Fibroblast of skin of right quadriceps (primary cell): ENCODE data around the gene MOK.

Experiments
- DNase-seq: peaks from one replicate; pipeline ENCODE4 v3.0.0-alpha.2; 2013

Gene MOK

DNA sequence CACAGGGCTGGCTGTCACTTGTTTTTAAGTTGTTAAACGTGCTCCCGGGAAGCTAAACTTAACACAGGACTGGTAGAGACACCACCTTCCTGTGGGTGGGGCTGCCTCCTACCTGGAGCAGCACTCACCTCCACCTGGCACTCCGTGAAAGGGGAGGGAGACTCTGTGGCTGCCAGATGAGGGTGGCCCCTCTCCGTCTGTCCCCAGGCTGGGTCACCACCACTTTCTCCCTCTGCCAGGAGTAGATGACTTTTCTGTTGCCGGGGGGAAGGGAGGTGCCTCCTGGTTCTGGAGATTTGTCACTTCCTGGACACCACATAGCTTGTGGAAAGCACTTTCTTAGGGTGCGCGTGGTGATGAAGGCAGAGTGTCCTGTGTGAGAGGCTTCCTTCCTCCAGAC is 83.9 kb downstream of the MOK start:
- DNase-seq: peak; percentile 29

DNA sequence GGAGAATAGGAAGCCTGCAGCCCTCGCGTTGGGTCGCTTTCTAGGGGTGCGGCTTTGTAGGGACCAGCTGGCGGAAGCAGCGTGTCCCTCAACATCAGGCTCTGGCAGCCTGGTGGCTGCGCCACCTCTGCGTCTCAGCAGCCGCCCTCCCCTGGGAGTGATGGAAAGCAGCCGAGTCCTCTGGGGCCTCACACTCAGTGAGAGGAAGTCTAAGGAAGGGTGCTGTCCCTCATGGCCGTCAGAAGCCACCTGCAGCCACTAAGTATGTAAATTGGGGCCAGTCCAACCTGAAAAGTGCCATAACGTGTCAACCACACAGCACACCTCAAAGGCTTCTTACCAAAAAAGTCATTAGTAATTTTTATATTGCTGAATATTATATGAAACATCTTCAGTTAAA is 84.9 kb downstream of the MOK start:
- no peak for DNase-seq

DNA sequence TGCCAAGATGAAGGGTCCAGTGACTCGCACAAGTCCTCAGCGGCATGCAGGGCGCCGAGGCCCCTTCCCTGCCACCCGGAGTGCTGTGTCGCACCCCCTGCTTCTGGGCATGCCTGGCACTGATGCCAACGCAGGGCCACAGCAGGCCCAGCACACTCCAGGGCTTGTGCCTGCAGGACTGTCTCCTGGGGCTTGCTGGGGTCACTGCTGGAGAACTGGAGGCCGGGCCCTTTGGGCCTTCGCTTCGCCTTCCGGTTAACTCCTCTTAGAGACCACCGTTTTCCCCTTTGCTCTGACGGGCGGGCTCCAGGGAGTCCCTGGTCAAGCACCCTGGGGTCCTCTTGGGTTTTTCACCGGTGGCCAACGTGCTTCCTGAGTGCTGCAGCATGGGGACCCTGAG is 85.6 kb downstream of the MOK start:
- DNase-seq: no peak

DNA sequence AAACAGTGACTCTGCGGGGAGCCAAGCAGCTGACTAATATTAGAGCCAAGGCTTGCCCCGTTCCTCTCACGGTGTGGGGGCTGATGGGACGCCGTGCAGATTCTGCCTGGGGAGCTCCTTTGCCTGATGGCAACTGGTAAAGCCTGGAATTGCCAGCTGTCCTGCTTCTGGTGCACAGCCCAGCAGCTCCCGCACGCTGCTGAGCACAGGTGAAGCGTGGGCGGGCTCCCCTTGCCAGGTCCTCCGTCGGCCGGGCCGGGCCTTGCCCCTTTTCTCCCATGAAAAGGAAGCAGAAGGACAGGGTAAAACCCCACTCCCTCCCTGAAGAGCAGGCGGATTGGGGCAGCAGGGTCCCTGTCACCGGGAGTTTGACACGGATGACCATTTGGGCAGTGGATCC is 86.3 kb downstream of the MOK start:
- no peak for DNase-seq

DNA sequence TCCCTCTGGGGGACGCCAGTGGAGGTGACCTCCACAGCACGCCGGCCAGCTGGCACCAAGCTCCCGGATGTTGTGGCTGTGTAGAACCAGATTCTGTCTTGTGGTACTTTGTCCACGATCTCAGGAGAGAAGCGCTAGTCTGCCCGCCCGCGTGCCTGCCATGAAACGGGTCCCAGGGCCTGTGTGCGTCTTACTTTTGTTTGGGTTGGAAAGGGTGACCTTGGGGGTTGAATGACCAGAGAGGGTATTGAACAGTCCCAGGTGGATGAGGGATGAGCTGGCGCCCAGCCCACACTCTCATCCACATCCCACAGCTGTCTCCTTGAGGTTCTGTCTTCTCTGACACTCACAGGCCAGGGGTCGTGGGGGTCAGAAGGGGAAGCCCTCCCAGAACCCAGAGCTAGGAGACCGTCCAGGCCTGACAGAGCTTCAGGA is 87.0 kb downstream of the MOK start:
- DNase-seq: no peak

DNA sequence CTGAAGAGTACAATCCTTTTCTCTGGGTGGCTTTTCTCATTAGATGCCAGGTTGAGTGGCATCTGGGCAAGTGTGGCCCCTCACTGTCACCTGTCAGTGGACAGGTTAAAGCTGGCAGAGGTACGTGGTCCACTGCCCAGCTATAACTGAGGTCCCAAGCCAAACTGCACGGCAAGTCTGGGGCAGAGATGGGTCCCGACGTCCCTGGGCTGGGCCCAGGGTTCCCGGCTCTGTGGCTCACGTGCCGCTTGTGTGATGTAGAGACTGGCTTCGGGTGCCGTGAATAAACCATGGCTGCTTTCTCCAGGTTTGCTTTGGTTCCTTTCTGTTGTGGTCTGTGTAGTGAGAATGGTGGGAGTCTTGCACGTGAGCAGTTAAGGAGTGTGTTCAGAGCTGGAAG is 87.6 kb downstream of the MOK start:
- no peak for DNase-seq

DNA sequence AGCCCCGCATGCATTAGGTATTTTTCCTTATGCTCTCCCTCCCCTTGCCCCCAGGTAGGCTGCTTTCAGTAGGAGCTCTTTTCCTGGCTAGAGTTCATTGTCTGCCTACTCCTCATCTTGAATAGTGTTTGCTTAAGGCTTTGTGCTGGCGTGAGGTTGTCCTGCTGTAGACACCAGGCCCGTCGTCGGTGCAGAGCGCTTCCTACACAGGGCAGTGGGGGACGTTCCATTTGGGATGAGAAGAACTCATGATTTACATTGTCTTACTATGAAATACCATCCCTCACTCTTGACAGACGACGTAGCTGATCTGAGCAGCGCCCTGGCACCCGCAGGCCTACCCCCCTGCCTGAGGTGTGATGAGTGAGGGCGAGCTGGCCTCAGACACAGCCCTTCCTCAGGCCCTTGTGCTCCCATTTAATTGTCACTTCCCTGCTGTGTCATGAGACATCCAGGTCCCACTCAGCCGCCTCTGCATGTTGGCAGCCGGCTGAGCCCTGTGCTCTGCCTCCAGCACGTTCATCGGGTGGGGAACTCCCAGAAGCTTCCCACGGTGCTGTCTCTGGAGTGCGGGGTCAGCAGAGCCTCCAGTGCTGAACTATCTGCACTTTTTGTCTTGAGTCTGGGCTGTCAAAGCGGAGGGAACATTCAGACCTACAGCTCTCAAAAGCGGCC is 89.3 kb downstream of the MOK start:
- no peak for DNase-seq

DNA sequence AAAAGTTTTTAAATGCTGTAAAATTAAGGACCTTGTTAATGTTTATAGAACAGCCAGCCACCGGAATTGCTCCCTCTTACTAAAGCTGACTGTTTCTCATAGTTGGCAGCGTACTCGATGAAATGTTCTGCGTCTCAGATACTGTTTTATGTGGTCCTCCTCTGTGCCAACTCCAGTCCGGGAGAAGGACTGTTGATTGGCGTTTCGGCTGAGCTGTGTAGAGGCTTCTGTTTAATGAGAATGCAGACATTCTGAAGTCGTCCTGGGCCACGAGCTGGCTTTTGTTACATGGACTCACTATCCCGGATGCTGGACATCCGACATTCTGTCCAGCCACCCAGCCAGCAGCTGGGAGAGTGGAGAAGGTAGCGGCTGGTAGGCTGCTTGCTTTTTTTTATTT is 89.9 kb downstream of the MOK start:
- peak; percentile 10 for DNase-seq

DNA sequence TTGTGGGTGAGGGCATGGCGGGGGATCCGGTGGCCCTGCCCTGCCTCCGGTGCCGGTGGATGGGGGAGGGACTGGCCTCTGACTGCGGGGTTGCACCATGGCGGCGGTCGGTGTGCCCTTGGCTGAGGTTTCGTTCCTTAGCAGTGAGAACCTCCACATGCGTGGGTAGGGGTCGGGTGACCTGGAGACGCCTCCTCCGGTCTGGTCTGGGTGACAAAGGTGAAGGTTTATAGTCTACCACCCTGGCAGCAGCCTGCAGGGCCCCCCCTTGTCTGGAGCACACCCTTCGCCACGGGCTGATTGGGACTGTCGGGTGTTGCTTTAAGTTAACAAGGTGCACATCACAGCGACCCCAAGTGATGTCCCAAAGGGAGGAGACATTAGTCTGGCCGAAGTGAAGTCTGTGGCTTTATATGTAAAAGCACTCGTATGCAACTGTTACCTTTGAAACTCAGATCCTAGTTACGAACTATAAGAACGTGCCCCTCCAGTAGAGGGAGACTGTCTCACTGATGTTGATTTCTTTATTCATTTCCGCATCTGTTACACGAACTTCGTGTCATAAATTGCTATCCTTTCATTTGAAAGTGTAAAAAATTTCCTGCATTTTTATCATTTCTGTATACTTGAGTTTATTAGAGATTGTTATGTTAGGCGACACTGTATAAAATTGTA is 90.8 kb downstream of the MOK start:
- no peak for DNase-seq

DNA sequence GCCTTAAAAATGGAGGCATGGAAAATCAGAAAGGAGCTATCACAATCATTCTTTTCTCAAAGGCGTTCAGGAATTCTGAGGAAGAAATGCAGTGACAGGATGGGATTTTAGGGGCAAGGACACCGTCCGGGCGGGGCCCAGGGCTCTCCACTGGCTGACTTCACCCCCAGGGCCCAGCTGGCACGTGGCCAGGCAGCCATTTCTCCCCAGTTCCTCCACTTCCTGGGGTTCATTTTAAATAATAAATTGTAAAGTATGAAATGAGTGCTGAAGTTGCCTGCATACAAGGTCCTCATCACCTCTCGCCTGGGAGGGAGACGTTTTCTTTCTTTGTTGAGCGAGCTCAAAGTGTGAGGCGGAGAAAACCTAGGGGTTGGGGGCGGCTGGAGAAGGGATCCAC is 91.5 kb downstream of the MOK start:
- no peak for DNase-seq

DNA sequence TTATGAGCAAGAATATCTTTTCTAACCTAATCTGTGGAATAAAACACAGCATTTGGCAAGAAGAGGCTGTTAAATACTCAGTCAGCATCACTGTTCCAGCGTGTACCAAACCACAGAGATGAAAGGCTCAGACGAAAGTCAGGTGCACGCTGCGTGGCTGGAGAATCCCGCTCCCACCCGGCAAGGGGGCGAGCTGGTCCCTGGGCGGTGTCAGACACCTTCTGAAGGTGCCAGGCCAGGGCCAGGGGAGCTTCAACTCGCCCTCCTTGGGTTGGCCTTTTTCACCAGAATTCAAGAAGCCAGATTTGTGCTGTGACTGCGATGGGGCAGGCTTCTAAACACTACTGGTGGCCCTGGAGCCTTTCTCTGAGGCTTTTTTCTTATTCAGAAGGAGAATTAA is 92.1 kb downstream of the MOK start:
- DNase-seq: no peak

DNA sequence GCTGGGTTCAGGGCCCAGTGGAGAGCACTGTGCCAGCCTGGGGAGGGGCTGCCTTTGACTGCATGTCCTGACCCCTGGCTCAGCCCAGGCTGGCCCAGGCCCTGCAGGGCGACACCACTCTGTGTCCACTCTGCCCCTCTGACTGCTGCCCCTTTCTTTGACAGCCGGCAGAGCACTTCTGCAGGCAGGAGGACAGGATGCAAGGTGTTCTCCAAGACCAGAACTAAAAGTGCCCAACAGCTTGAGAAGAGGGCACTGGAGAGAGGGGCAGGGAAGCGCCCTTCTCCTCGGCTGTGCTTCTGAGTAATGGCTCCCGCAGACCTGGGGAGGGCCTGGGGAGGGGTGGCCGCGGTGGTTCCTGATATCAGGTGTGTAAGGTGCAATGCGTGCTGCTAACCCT is 92.6 kb downstream of the MOK start:
- DNase-seq: no peak

DNA sequence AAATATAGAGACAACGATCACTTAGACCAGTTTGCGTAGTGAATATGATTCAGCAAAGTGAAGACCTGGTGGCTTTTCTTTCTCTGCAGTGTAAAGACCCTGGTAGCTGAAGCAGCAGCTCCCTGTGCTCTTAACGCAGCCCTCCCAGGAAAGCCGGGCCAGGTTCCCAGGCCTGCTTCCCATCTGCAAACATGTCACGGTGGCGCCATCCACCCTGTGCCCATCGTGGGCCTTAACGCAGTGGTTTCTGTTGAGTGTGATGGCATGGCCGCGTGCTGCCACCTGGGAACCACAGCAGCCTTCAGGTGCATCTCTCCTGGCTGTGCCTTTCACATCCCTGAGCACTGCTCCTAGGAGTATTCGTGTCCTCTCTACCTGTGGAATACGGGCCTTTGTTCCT is 93.7 kb downstream of the MOK start:
- no peak for DNase-seq

DNA sequence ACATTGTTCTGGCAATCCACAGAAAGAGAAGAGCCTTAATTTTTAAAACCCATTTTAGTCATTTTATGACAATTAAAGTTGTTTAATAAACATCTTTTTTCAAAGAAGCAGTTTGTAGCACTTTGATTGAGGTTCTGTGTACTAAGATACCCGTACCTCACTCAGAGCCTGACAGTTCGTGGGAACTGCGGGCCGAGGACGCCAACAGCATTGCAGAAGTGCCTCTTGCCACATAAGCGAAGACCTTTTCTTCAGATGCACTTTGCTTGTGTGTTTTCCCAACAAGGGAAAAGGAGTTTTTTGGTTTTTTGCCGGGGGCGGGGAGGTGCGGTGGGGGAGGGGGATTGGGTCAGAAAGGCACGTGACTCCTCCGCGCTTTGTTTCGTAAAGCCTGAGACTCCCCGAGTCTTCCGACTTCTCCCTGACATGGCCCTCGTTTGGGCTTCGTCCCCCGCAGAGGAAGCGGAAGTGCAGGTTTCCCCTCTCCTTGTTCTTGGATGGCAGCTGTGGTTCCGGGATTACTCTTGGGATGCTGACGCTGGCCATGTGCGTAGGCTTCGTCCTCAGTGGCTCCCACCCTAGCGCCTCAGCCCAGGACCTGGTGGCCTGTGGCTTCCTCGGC is 94.4 kb downstream of the MOK start:
- no peak for DNase-seq

DNA sequence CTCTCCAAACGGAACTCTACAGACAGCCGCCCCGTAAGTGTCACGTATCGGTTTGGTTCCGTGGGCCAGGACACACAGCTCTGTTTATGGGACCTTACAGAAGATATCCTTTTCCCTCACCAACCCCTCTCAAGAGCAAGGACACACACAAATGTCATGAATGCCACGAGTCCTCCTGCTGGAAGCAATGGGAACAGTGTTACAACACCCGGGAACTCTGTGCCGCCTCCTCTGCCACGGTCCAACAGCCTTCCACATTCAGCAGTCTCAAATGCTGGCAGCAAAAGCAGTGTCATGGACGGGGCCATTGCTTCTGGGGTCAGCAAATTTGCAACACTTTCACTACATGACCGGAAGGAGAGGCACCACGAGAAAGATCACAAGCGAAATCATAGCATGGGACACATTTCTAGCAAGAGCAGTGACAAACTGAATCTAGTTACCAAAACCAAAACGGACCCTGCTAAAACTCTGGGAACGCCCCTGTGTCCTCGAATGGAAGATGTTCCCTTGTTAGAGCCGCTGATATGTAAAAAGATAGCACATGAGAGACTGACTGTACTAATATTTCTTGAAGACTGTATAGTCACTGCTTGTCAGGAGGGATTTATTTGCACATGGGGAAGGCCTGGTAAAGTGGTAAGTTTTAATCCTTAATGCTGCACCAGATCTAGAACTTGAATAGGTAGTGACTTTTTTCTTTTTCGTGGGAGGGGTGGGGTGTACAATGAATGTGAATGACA is 95.6 kb downstream of the MOK start:
- DNase-seq: no peak

DNA sequence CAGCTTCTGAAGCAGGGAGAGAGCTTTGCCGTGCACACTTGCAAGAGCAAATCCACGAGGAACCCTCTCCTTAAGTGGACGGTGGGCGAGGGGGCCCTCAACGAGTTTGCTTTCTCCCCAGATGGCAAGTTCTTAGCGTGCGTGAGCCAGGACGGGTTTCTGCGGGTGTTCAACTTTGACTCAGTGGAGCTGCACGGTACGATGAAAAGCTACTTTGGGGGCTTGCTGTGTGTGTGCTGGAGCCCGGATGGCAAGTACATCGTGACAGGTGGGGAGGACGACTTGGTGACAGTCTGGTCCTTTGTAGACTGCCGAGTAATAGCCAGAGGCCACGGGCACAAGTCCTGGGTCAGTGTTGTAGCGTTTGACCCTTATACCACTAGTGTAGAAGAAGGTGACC is 96.2 kb downstream of the MOK start:
- DNase-seq: no peak

DNA sequence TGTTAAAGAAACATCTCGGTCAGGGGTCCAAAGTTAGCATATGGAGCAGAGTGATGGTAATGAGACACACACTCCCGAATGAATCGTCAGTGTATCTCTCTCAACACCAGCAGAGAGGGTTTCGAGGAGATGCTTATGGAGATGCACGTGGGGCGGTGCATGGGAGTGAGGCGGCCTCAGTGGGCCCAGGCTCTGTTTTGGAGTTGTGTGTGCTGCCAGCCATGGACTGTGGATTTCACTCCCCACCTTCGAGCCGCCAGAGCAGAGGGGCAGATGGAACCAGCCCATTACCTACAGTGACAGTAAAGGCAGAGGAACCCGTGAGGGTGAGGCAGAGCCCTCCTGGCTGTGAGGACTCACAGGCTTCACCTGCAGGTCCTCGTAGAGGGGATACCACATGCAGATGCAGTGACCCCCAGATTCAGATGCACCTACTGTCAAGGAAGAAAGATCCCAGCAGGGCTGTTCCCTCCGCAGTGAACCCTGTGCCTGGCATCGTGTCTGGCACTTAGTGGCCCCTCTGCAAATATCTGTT is 97.1 kb downstream of the MOK start:
- no peak for DNase-seq

DNA sequence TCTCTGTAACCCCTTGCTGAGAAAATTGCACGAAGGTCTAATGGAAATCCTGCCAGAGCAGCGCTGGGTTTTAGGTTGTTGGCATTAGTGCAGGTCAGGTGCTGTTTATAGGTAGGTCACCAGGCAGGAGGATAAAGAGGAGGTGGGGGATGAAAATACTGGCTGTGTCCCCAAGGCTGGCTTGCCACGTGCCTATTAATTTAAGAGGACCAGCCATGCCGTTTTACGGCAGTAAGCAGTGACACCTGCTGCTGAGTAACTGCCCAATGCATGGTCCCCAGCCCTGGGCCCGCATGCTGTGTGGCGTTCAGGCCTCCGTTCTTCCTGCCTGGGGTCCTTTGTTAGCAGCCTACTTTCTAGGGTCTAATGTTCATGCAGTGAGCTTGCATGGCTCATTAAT is 98.0 kb downstream of the MOK start:
- no peak for DNase-seq

DNA sequence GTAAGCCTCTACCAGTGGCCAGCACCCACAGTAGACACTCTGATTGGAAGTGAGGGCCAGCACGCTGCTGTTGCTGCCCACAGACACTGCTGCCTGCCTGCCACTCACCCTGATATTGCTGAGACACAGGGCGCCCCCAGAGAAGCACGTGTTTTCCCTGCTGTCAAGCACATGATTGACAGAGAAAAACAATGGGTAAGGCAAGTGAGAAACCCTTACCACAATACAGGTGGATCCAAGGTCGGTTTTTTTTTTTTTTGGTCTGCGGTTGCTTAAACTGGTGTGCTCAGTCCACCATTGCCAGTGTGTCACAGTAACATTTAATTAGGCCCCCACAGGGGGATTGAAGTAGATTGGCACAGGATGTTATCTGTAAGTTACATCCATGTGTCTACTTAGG is 99.4 kb downstream of the MOK start:
- no peak for DNase-seq

DNA sequence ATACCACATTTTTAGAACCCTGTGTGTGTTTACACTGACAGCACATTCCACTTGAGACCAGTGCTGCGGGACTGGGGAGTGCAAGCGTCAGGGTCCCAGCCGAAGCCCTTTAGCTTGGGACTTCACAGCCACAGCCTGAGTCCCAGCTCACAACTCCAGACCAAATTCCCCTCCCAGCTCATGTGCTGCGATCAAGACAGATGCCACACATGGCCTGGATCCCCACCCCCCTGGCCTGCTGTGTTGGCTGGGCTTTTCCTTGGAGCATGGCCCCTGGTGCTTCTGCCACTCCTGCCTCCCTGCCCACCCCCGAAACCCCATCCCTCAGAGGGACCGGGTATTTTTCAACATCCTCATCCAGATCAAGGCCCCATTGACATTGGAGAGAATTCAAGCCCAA is 101.6 kb downstream of the MOK start:
- no peak for DNase-seq

DNA sequence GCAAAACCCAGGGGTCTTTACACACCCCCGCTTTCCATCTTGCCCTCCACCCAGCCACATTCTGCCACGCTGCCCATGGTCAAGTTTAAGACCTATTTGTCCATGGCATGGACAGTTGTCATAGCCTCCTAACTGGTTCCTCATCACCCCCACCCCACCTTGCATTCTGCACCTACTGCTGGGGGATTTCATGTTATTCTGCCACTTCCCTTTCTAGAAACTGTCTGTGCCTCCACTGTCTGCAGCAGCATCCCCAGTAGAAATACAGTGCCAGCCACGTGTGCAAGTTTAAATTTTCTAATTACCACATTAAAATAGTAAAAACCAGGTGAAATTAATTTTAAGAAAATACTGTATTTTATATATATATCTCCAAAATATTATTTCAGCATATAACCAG is 102.0 kb downstream of the MOK start:
- no peak for DNase-seq

DNA sequence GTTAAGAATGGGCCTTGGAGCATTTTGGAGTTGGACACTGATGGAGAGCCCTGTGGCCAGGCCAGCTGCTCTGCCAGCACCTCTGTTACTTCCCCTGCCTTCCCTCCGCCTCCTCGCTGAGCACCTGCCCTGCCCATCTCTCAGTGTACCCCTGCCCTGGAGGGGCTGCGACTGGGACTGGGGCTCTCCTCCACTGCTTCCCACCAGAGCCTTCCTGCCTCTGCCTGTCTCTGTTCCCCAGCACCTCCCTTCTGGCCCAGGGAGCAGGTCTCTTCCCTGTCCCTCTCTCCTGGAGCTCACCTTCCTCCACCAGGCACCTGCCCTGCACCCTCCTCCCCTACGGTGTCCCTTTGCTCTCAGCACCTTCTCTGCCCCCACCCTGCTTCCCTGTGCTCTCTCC is 103.2 kb downstream of the MOK start:
- DNase-seq: no peak

DNA sequence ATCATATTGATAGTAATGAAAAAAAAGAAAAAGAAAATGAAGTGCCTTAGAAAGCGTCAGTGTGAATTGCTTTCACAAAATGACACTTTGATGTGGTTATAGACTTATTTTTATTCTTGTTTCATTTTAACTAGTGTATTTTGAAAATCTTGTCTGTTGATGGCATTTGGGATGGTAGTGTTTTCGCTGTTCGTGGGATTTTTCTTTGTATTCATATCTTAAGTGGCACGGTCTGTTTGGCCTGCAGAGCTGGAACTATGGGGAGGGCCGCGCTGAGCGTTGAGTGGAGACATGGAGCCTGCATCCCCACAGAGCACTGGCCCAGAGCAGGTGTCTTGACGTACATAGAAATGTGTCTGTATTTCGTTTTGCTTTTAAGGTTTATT is 103.6 kb downstream of the MOK start:
- DNase-seq: no peak
